GM21367 (cell line): ENCODE data around the gene DDTL.

Experiments
- ATAC-seq: cut with Tn5 transposase; IDR thresholded peaks from one replicate; pipeline ENCODE4 v1.9.1; 2021; ENCODE audit not compliant: unreplicated experiment

The DDTL gene

DNA sequence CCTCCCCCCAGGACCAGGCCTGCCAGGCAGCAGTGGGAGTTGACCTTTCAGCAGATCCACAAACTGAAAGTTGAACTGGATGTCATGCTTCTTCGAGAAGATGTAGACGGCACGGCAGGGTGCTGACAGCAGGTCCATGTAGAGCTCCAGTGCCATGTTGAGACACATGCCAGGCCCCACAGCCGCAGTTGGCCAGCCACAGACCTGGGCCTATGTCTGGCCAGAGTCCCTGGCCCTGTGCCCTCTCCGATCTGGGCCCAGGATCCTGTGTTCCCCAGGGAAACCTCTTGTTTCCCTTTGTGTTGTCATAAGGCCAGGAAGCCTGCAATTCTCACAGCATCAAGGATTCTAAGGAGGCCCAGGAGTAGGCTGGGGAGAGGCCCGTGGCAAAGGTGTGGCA is 38.5 kb downstream of the DDTL start, which contains the start of gene GSTT4:
TSS of gene GSTT4 (minus strand) at position 253 of the 400 bp plus-strand sequence. CDS start at position 156, 97 bp downstream.
- ATAC-seq, result no peak

DNA sequence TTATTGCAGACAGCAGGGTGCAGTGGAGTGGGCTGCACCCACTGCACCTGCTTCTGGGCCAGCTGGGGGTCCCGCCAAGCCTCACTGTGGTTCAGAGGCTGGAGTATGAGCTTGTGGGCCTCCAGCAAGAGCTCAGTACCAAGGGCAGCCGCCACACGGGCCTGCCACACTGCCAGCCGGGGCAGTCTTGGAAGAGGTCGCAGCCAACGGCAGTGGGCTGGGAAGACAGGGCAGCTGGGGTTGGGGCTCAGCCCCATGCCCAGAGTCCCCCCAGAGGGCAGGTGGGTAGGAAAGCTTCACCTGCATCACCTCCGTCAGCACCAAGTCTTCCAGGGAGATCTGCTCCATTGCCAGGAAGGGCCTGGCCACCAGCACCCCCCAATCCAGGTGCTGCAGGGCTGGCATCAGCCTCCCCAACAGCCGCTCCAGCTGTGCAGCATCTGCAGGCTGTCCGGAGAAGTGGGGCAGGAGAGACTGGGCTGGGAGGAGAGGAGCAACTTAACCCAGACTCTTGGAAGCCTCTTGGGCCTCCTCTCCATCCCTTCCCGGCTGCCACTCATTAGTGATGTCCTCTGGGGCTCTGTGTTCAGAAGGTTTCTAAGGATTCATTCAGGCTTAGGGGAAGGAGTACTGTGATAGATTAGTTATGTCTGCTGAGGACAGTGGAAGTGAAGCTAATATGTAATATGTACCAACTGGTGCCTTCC is 39.7 kb downstream of the DDTL start:
- no peak for ATAC-seq

DNA sequence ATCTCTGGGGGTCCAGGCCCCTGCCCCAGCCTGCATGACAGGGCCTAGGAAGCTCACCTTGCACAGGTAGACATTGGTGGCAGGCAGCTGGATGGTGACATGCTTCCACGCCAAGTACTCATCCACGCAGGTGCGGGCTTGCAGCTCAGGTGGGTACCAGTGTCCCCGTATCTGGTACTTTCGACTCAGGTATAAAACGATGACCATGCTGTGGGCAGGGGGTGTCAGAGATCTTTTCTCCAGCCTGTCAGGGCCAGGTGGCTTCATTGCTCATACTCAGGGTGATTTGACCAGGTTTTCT is 40.2 kb downstream of the DDTL start:
- ATAC-seq, result no peak

DNA sequence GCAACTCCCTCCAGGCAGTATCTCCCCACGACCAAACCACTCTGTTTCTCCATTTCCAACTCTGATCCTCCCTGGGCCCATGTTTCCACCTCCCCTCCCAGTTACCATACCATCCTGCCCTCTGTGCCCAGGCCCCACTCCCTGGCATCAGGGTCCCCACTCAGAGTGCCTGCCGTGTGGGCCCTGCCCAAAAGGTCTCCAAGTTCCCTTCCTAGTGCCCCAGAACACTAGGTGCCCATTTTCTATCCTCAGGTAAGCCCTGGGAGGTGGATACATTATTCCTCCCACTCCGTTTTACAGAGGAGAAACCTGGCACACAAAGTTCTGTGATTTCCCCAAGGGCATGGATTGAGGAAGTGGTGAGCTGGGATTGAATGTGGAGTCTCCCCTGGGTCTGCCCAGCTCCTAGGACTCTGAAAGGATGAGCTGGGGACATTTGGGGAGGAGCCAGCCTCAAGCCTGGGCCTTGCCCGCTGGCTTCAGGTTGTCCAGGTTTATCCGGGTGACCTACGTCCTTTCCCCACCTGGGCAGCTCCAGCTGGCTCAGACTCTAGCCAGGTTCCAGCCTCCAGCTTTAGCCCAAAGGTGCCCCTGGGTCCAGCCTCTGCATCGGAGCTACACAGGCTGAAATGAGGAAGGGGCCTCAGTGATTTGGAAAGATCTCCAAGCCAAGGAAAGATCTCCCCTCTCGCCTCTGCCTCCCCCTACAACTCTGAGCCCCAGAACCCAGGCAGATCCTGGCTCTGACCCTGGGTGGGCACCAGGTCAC is 40.7 kb downstream of the DDTL start:
- no peak for ATAC-seq

DNA sequence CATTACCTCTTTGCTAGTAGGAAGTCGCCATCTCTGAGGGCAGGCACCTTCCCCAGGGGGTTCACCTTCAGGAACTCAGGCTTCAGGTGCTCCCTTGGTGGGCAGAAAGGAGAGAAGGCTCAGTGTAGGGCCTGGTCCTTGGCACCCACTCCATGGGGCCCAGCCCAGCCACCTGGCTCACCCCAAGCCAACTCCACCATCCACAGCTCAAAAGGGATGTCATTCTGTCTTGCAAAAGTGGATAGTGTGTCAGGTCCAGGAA is 41.3 kb downstream of the DDTL start:
- no peak for ATAC-seq

DNA sequence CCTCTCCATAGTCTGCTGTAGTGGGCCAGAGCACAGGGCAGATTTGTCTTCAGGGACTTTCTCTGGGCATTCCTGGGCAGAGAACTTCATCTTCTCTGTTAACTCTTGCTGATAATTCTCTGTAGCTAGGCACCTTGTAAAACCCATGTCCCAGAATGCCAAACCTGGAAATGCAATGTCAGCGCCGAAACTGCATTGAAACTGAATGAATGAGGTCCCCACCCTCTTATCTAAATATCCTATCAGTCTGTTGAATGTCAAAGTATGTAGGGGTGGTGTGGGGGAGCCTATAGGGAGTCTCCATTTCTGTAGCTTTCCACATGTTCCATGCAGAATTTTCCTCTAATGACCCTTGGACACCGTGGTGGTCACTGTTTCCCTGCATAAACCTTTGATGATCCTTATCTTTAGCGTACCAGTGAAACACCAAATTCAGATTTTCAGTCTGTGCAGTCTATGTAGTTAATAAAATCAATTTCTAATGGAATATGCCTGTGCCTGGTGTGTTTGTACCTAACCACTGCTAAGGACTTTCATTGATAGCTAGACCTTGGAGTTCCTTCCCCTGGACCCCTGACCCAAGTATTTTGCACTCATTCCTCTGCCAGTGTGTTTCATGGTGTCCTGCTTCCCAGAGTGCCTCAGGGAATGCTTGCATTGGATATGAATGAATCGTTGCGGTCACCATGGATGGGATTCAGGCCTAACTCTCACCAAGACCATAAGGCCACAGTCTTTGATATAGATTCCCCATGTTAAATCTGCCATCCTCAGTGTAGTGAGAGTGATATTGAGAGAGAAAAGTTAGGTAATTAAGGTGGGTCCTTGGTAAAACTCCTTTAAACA is 41.9 kb downstream of the DDTL start:
- ATAC-seq, result no peak

DNA sequence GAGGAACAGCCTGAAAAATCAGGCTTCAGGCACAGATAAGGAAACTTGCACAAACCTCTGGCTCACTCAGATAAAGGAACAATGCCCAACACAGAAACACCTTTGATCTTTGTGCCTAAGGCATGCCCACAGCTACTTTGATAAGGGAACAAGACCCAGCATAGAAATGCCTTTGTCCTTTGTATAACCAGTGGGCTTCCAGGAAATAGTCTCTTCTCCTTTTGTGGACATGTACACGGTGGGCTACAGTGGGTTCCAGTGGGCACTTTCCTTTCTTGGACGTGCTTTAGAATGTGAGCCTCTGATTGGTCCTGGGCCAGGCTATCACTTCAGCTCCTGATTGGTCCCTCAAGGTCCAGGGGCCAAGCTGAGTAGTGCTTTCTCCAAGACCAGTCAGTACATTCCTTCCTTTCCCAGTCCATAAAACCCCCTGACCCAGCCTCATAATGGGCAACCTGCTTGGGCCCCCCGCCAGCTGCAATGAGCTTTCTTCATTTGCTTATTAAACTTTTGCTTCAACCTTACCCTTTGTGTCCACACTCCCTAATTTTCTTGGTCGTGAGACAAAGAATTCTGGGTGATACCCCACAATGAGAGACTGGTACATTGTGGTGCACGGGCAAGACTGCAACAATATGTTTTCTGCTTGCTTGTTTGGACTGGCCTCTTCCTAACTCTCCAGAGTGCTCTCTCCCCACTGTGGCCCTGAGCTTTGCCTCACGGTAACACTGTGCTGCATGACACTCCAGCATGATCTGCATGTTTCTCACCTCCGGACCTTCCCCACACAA is 42.7 kb downstream of the DDTL start:
- ATAC-seq, result no peak

DNA sequence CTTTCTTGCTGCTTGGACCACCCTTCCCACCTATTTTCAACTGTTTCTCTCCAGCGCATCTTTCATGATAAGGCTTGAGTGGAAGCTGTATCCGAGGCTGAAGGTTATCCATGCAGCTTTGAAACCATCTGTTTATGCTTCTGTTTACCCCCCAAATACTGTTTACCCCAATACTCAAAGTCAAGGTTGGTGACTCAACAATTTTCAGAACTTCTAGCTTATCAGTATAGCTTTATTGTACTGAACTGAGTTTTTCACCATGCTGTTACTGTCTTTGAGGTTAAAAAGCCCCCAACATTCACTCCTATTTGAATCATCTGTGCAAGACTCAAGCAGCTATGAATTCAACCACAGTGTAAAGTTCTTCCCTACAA is 43.3 kb downstream of the DDTL start:
- no peak for ATAC-seq

DNA sequence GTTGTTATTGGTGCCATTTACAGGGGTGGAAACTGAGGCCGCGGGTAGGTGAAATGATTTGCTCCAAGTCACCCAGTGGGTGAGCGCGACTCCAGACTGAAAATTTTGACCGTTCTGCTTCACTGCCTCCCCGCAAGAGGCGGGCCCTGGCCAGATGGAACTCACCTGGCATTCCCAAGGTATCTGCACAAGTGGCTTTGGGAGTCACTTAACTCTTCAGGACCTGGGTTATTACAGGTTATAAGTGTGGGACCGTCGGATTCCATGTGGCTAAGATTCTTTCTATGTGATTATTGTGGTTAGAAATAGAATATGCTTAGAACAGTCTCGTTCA is 45.0 kb downstream of the DDTL start:
- ATAC-seq, result no peak

DNA sequence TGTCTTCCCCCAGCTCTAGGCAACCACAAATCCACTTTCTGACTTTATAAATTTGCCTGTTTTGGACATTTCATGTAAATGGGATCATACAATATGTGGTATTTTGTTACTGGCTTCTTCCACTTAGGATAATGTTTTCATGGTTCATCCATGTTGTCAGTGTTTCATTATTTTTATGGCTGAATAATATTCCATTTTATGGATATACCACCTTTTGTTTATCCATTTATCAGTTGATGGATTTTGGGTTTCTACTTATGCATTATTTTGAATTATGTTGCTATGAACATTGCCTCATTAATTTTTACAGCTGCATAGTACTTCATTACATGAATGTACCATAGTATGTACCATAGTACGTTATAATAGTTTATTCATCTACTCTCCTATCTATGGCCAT is 49.5 kb downstream of the DDTL start:
- no peak for ATAC-seq

DNA sequence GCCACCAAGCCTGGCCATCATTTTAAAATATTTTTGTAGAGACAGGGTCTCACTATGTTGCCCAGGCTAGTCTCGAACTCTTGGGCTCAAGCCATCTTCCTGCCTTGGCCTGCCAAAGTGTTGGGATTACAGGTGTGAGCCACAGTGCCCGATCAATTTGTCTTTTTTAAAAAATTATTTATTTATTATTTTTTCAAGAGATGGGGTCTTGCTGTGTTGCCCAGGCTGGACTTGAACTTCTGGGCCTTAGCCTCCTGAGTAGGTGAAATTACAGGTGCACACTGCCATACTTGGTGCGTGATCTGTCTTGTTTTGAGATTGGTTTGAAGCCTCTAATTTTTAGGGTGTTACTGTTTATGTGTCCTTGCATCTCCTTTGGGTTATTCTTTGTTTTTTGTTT is 54.6 kb downstream of the DDTL start:
- ATAC-seq, result no peak
